ENCODE results near the gene NOP9.
A peak's percentile ranks its signal among the peaks of the same experiment; 100 is the strongest.

Gene NOP9

GRCh38 chr14:24279301-24280186 is 20.1 kb upstream of the NOP9 start:
- ATAC-seq, result peak; percentile 75
- TF ChIP-seq ZNF70 (CRISPR knock-in tag; IDR thresholded peaks at IDR 0.05), result no peak
- TF ChIP-seq RARB (CRISPR knock-in tag; IDR thresholded peaks at IDR 0.05), result no peak
- TF ChIP-seq POU6F1 (CRISPR knock-in tag; IDR thresholded peaks at IDR 0.05; ENCODE audit: borderline replicate concordance, low read depth), result no peak
- no peak for TF ChIP-seq TOX (CRISPR knock-in tag; IDR thresholded peaks at IDR 0.05; ENCODE audit: borderline replicate concordance)
- TF ChIP-seq PATZ1 (CRISPR knock-in tag; IDR thresholded peaks at IDR 0.05; ENCODE audit: borderline replicate concordance), result no peak
- TF ChIP-seq PPARA (CRISPR knock-in tag; IDR thresholded peaks at IDR 0.05; ENCODE audit: borderline replicate concordance), result no peak
- TF ChIP-seq ZC3H10 (CRISPR knock-in tag; IDR thresholded peaks at IDR 0.05), result no peak
- TF ChIP-seq OSR1 (CRISPR knock-in tag; IDR thresholded peaks at IDR 0.05), result no peak
- no peak for TF ChIP-seq ZNF565 (CRISPR knock-in tag; conservative IDR thresholded peaks at IDR 0.05; ENCODE audit: low read depth)
- TF ChIP-seq BACH2 (CRISPR knock-in tag; IDR thresholded peaks at IDR 0.05; ENCODE audit: borderline replicate concordance), result no peak
- no peak for TF ChIP-seq ISL1 (CRISPR knock-in tag; IDR thresholded peaks at IDR 0.05)
- no peak for TF ChIP-seq ZFP30 (CRISPR knock-in tag; IDR thresholded peaks at IDR 0.05)
- no peak for TF ChIP-seq ZFP3 (CRISPR knock-in tag; IDR thresholded peaks at IDR 0.05)
- TF ChIP-seq ZNF8 (CRISPR knock-in tag; IDR thresholded peaks at IDR 0.05), result no peak
- TF ChIP-seq GLIS3 (CRISPR knock-in tag; IDR thresholded peaks at IDR 0.05), result no peak
- TF ChIP-seq SNAI2 (CRISPR knock-in tag; IDR thresholded peaks at IDR 0.05), result no peak
- TF ChIP-seq CSRNP3 (CRISPR knock-in tag; IDR thresholded peaks at IDR 0.05), result no peak
- no peak for TF ChIP-seq TSHZ2 (CRISPR knock-in tag; IDR thresholded peaks at IDR 0.05)
- no peak for TF ChIP-seq CSDC2 (CRISPR knock-in tag; IDR thresholded peaks at IDR 0.05)

- ATAC-seq, result no peak
- TF ChIP-seq ZC3H10 (CRISPR knock-in tag; IDR thresholded peaks at IDR 0.05), result no peak
- no peak for TF ChIP-seq SNAI2 (CRISPR knock-in tag; IDR thresholded peaks at IDR 0.05)
- TF ChIP-seq ZNF70 (CRISPR knock-in tag; IDR thresholded peaks at IDR 0.05), result no peak
- TF ChIP-seq TSHZ2 (CRISPR knock-in tag; IDR thresholded peaks at IDR 0.05), result no peak
- no peak for TF ChIP-seq BACH2 (CRISPR knock-in tag; IDR thresholded peaks at IDR 0.05; ENCODE audit: borderline replicate concordance)
- no peak for TF ChIP-seq ZFP3 (CRISPR knock-in tag; IDR thresholded peaks at IDR 0.05)
Observed at GRCh38 chr14:24280797-24281460, 18.7 kb upstream of the NOP9 start.

Data from SK-N-SH treated with all-trans-retinoic acid at 6 μM for 48 hours (cell line).